HG02884 (cell line): ENCODE results near the gene PLPPR5.

Source experiments
- ATAC-seq: cut with Tn5 transposase; IDR thresholded peaks from one replicate; pipeline ENCODE4 v1.9.1; 2021; ENCODE audit warnings: mild to moderate bottlenecking, moderate library complexity; ENCODE audit not compliant: unreplicated experiment

The PLPPR5 gene

DNA sequence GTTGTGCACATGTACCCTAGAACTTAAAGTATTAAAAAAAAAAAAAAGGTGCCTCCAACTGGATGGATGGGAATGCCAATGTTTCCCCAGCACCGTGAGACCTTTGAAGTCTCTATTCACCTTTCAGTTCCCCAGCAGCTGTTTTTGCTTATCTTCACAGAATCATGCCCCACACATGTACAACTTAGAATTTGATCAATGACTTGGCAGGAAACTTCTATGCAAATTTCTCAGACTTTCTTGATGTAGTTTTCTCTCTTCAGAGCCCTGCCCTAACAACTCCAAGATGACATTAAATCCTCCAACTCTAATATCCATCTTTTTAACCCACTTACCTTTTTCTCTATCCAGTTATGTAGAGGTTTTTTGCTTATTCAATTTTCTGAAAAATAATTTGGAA lies 144.3 kb downstream of the PLPPR5 start:
- ATAC-seq, result no peak

GRCh38 chr1:98854137-98854536 lies 150.5 kb downstream of the PLPPR5 start:
- no peak for ATAC-seq

GRCh38 chr1:98849969-98850636 lies 154.6 kb downstream of the PLPPR5 start:
- ATAC-seq, result no peak

DNA sequence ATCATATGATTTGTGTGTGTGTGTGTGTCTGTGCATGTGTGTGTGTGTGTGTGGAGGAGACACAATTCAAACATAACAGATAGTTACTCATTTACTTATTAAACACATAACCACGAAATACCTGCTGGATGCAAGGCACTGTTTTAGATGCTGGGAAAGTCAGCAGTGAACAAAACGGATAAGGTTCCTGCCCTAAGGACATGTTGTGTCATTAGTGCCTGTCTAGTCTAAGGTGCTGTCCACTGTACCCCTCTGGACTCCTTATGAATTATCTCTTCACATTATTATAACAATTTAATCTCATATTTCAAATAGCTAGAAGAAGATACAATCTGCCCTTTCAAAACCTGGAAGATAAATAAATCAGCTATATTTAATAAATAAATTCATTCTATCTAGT lies 162.4 kb downstream of the PLPPR5 start:
- ATAC-seq, result no peak
